CD14-positive monocyte (primary cell): Measurements from ENCODE around the gene OTUD3. TPM values are rescaled to one million over a fixed set of nuclear protein-coding genes. Genes with fewer than 3 reads are reported as not detected.

Source experiments
- DNase-seq, 3 donors: peaks; one replicate each; pipeline ENCODE4 v3.0.0-alpha.2; 2011 to 2022
- H2AFZ ChIP-seq: 2 replicates; pipeline ENCODE4 v1.6.0; 2012; ENCODE audit warnings: mild to moderate bottlenecking, low read depth, low read length, inconsistent platforms; ENCODE audit not compliant: insufficient read depth, poor library complexity, severe bottlenecking
- H3K27ac ChIP-seq, 2 donors: 1 replicate in 1 of 2; 2 replicates in 1 of 2; pipeline ENCODE4 v1.5.1; 2012 to 2013; ENCODE audit warnings: low read length in 2 of 2, control low read depth in 1 of 2, inconsistent platforms in 1 of 2, low read depth in 1 of 2, mild to moderate bottlenecking in 1 of 2
- H3K27me3 ChIP-seq, 2 donors: one replicate each; pipeline versions ENCODE4 v1.6.0 to v1.6.1; 2011 to 2013; ENCODE audit warnings: low read length in 2 of 2; ENCODE audit not compliant: control insufficient read depth in 2 of 2, insufficient read depth in 2 of 2
- H3K36me3 ChIP-seq, 2 donors: replicated peaks in 1 of 2; 1 replicate in 1 of 2; 2 replicates in 1 of 2; pipeline versions ENCODE4 v1.5.1 to v1.6.1; 2012 to 2013; ENCODE audit warnings: low read length in 2 of 2, control low read depth in 1 of 2, inconsistent platforms in 1 of 2, mild to moderate bottlenecking in 1 of 2; ENCODE audit not compliant: insufficient read depth in 2 of 2, control insufficient read depth in 1 of 2
- H3K4me1 ChIP-seq, 2 donors: 1 replicate in 1 of 2; 2 replicates in 1 of 2; pipeline versions ENCODE4 v1.5.1 to v1.6.1; 2012 to 2013; ENCODE audit warnings: low read length in 2 of 2, control low read depth in 1 of 2, inconsistent platforms in 1 of 2, mild to moderate bottlenecking in 1 of 2, moderate library complexity in 1 of 2; ENCODE audit not compliant: insufficient read depth in 2 of 2, control insufficient read depth in 1 of 2
- H3K4me2 ChIP-seq: replicated peaks from 2 replicates; pipeline ENCODE3; 2012; ENCODE audit warnings: low read length, moderate library complexity, mild to moderate bottlenecking; ENCODE audit not compliant: poor library complexity, severe bottlenecking; ENCODE audit errors: extremely low read depth
- H3K4me3 ChIP-seq, 3 experiments: fragments of 200-600 bp in 1 of 3; sonication (generic) in 1 of 3; replicated peaks in 1 of 3; 1 replicate in 2 of 3; 2 replicates in 1 of 3; pipeline ENCODE4 v1.5.1; 2011 to 2013; ENCODE audit warnings: low read length in 3 of 3, mild to moderate bottlenecking in 3 of 3, control low read depth in 2 of 3, low read depth in 2 of 3, inconsistent platforms in 1 of 3, moderate library complexity in 1 of 3
- H3K79me2 ChIP-seq: 2 replicates; pipeline ENCODE4 v1.6.0; 2012; ENCODE audit warnings: mild to moderate bottlenecking, control low read depth, inconsistent platforms, low read length, moderate library complexity; ENCODE audit not compliant: insufficient read depth
- H3K9ac ChIP-seq: 2 replicates; pipeline ENCODE4 v1.6.0; 2017; ENCODE audit warnings: low read length, mild to moderate bottlenecking; ENCODE audit not compliant: insufficient read depth, poor library complexity, severe bottlenecking
- H3K9me3 ChIP-seq, 2 donors: replicated peaks in 1 of 2; 1 replicate in 1 of 2; 2 replicates in 1 of 2; pipeline versions ENCODE4 v1.5.1 to v1.6.1; 2012 to 2013; ENCODE audit warnings: low read length in 2 of 2, control low read depth in 1 of 2; ENCODE audit not compliant: control insufficient read depth in 1 of 2, insufficient read depth in 1 of 2
- H4K20me1 ChIP-seq: 2 replicates; pipeline ENCODE4 v1.6.0; 2012; ENCODE audit warnings: mild to moderate bottlenecking, low read length, control low read depth, moderate library complexity; ENCODE audit not compliant: insufficient read depth
- H3K27ac Mint-ChIP-seq, 7 donors: one replicate each; pipeline ENCODE4 v1.8.0; 2020; ENCODE audit warnings: mild to moderate bottlenecking in 7 of 7, mixed read lengths in 7 of 7, moderate library complexity in 6 of 7, inconsistent platforms in 2 of 7
- H3K27me3 Mint-ChIP-seq, 3 donors: one replicate each; pipeline ENCODE4 v1.8.0; 2021 to 2022; ENCODE audit warnings: low read depth in 3 of 3, mild to moderate bottlenecking in 3 of 3, mixed read lengths in 3 of 3, moderate library complexity in 3 of 3, inconsistent platforms in 1 of 3
- H3K36me3 Mint-ChIP-seq, 2 donors: one replicate each; pipeline ENCODE4 v1.8.0; 2020; ENCODE audit warnings: mixed read lengths in 2 of 2, inconsistent platforms in 1 of 2, mild to moderate bottlenecking in 1 of 2
- H3K4me1 Mint-ChIP-seq: one replicate; pipeline ENCODE4 v1.8.0; 2020; ENCODE audit warnings: mild to moderate bottlenecking, mixed read lengths
- H3K4me3 Mint-ChIP-seq, 2 donors: one replicate each; pipeline ENCODE4 v1.8.0; 2020; ENCODE audit warnings: mild to moderate bottlenecking in 2 of 2, mixed read lengths in 2 of 2, moderate library complexity in 1 of 2
- H3K9me3 Mint-ChIP-seq, 7 donors: one replicate each; pipeline ENCODE4 v1.8.0; 2020 to 2022; ENCODE audit warnings: mixed read lengths in 7 of 7, mild to moderate bottlenecking in 6 of 7, moderate library complexity in 6 of 7, inconsistent platforms in 2 of 7
- WGBS: methylation state at CpG from one replicate; pipeline ENCODE4 v1.1.5; 2013; ENCODE audit warnings: missing lambda C conversion rate; ENCODE audit not compliant: insufficient coverage; 5-methylcytosine and 5-hydroxymethylcytosine counted together
- intact Hi-C, 2 donors: fragments of 100-400 bp; cut with micrococcal nuclease; formaldehyde crosslinking; loops; one replicate each; pipeline versions ENCODE4 v1.15.0 to v1.15.1; 2023
- polyA plus RNA-seq, 3 donors: library from polyadenylated mRNA; depleted of rRNA in 1 of 3; unstranded in 2 of 3; stranded (reverse) in 1 of 3; fragments of 300-500 nt in 2 of 3; fragments of >200 nt in 1 of 3; fragmentation: Illumina TruSeq in 2 of 3; gene quantifications; 1 replicate in 2 of 3; 2 replicates in 1 of 3; pipeline ENCODE4 v1.2.3, GENCODE V29; 2012 to 2021
- TF ChIP-seq, protein P1 (sequence below): fragments of 200-600 bp; IDR thresholded peaks from one replicate; pipeline ENCODE4 v1.8.0; 2022; ENCODE audit warnings: antibody characterized with exemption, mild to moderate bottlenecking

Gene OTUD3
- polyA plus RNA-seq, 3 donors, result 0.05 to 3.8 (median 1.2) TPM

DNA sequence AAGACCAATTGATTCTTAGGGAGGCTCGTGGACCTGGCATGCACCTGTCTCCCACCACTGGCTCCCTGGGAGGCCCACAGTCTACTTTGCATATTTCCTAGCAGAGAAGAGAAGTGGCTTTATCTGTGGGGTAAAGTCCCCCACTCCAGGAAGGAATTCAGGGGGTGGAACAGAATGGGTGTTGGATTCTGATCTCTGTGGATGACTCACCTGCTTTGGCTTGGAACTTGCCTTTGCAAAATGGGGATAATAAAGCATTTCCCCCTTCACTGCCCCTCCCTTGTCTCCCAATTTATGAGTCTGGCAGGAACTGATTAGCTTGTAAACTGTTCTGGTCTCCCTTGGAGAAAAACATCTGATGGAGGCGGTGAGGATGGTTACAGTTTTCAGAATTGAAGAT lies 21.2 kb upstream of the OTUD3 start:
- peaks cover 7 to 12% (median 11%) of the 10 kb centered on the region in 3 donors for H3K27me3 Mint-ChIP-seq
- Histone ChIP-seq H2AFZ (no peak overlapping the region), H3K9me3 (peaks cover 0 to 4% of the 10 kb centered on the region in 2 donors), H3K9ac (no peak overlapping the region), H3K27me3 (peaks cover 4% of the 10 kb centered on the region in 2 donors), H3K4me1 (no peaks in the 10 kb centered on the region), H3K79me2 (no peaks in the 10 kb centered on the region), H3K4me3 (no peak overlapping the region), H4K20me1 (no peaks in the 10 kb centered on the region), H3K36me3 (no peaks in the 10 kb centered on the region), H3K4me2 (no peak overlapping the region), H3K27ac (no peak overlapping the region)
- peaks cover 2% of the 10 kb centered on the region for H3K4me1 Mint-ChIP-seq
- intact Hi-C loops, result no loop called here
- H3K4me3 Mint-ChIP-seq, result no peak overlapping the region
- no CpG with 5 or more reads among the region's 2 CpGs for WGBS
- TF ChIP-seq, protein P1, sequence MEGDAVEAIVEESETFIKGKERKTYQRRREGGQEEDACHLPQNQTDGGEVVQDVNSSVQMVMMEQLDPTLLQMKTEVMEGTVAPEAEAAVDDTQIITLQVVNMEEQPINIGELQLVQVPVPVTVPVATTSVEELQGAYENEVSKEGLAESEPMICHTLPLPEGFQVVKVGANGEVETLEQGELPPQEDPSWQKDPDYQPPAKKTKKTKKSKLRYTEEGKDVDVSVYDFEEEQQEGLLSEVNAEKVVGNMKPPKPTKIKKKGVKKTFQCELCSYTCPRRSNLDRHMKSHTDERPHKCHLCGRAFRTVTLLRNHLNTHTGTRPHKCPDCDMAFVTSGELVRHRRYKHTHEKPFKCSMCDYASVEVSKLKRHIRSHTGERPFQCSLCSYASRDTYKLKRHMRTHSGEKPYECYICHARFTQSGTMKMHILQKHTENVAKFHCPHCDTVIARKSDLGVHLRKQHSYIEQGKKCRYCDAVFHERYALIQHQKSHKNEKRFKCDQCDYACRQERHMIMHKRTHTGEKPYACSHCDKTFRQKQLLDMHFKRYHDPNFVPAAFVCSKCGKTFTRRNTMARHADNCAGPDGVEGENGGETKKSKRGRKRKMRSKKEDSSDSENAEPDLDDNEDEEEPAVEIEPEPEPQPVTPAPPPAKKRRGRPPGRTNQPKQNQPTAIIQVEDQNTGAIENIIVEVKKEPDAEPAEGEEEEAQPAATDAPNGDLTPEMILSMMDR, result no peak
- H3K9me3 Mint-ChIP-seq, result peaks cover 3 to 17% (median 7%) of the 10 kb centered on the region in 7 donors
- H3K36me3 Mint-ChIP-seq, result no peaks in the 10 kb centered on the region
- H3K27ac Mint-ChIP-seq, result no peak overlapping the region
- DNase-seq, result no peak

DNA sequence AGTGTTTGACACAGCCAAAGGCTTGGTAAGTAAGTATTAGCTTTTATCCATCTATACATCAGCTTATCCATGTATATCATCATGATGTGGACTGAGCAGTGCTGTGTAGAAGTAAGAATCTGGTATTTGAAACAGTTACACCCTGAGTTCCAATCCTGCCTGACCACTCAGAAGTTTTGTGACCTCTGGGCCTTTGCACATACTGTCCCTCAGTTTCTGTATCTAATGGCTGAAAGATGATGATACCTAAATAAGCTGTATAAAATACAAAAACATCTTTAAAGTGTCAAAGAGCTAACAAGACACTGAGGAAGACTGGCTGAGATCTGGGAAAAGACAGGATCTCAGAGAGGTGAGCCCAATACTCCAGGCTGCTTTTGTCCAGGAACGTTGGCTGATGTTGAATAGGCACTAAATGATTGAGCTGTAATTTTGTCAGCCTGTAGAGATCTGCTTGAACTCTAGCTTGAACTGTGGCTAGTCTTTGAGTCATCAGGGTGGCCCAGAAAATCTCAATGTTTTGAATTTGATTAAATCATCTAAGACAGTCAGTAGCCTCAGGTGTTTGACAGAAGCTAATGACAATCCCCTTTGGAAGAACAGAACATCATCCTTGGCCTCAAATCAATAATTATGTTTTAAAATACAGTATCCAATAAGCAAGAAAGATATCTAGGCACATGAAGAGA lies 20.2 kb upstream of the OTUD3 start:
- H3K27me3 Mint-ChIP-seq, result peaks cover 9 to 14% (median 12%) of the 10 kb centered on the region in 3 donors

More for the DNA sequence above, 20.2 kb upstream of the OTUD3 start:
- Histone ChIP-seq H2AFZ (no peak overlapping the region), H4K20me1 (no peaks in the 10 kb centered on the region), H3K4me2 (no peak overlapping the region), H3K36me3 (no peaks in the 10 kb centered on the region), H3K79me2 (no peaks in the 10 kb centered on the region), H3K27me3 (peaks cover 9% of the 10 kb centered on the region in 2 donors), H3K9ac (no peak overlapping the region), H3K9me3 (peaks cover 0 to 4% of the 10 kb centered on the region in 2 donors), H3K4me1 (no peaks in the 10 kb centered on the region), H3K4me3 (no peak overlapping the region), H3K27ac (no peak overlapping the region)
- TF ChIP-seq, protein P1, result no peak
- Mint-ChIP-seq H3K36me3 (no peaks in the 10 kb centered on the region), H3K4me1 (peaks cover 2% of the 10 kb centered on the region), H3K9me3 (peaks cover 3 to 17% (median 7%) of the 10 kb centered on the region in 7 donors), H3K27ac (no peak overlapping the region), H3K4me3 (no peak overlapping the region)
- WGBS, result no CpG with 5 or more reads among the region's 1 CpG
- no peak for DNase-seq
- intact Hi-C loops, result no loop called here
